Caco-2 (cell line): Measurements from ENCODE around the gene KLHDC10. TPM values are rescaled to one million over a fixed set of nuclear protein-coding genes. Genes with fewer than 3 reads are reported as not detected.

Experiments
- BruUV-seq: library from RNA; stranded (reverse); fragments of 400-500 nt; replicated peaks from 2 replicates; lab custom pipeline; 2021; lab: Mats Ljungman, UMichigan
- CTCF ChIA-PET: fragments of 300-600 bp; sonication (Branson Sonifier 250); formaldehyde crosslinking; loops from one replicate; lab custom pipeline; 2022; ENCODE audit warnings: antibody characterized with exemption; lab: Charles Lee
- POLR2A ChIA-PET: fragments of 300-600 bp; sonication (Branson Sonifier 250); formaldehyde crosslinking; loops from one replicate; lab custom pipeline; 2022; ENCODE audit warnings: antibody characterized with exemption; lab: Charles Lee
- DNase-seq, 2 experiments: peaks; one replicate each; pipeline versions ENCODE4 v3.0.0 to v3.0.0-alpha.2; 2020 to 2022
- H3K27me3 ChIP-seq: replicated peaks from 2 replicates; pipeline ENCODE4 v1.6.0; 2011; ENCODE audit warnings: low read length; ENCODE audit not compliant: control insufficient read depth, insufficient read depth
- H3K36me3 ChIP-seq: 2 replicates; pipeline ENCODE4 v1.5.1; 2011; ENCODE audit warnings: low read length; ENCODE audit not compliant: control insufficient read depth, insufficient read depth
- H3K4me1 ChIP-seq: fragments of 250-450 bp; sonication (Bioruptor Pico); 2 replicates; pipeline ENCODE4 v1.5.1; 2020; ENCODE audit warnings: mild to moderate bottlenecking
- H3K4me3 ChIP-seq: 2 replicates; pipeline ENCODE4 v1.5.1; 2011; ENCODE audit warnings: low read depth, mild to moderate bottlenecking, control low read depth, low read length
- H3K9me3 ChIP-seq: fragments of 250-450 bp; sonication (Bioruptor Pico); 2 replicates; pipeline ENCODE4 v1.5.1; 2020; ENCODE audit warnings: mild to moderate bottlenecking, moderate library complexity
- H3K27ac Mint-ChIP-seq: one replicate; pipeline ENCODE4 v1.8.0; 2022; ENCODE audit warnings: mixed read lengths; ENCODE audit not compliant: unreplicated experiment
- H3K27me3 Mint-ChIP-seq: one replicate; pipeline ENCODE4 v1.8.0; 2022; ENCODE audit warnings: mixed read lengths; ENCODE audit not compliant: insufficient read depth, unreplicated experiment
- H3K36me3 Mint-ChIP-seq: one replicate; pipeline ENCODE4 v1.8.0; 2022; ENCODE audit warnings: mild to moderate bottlenecking, mixed read lengths; ENCODE audit not compliant: insufficient read depth, unreplicated experiment
- H3K4me1 Mint-ChIP-seq: one replicate; pipeline ENCODE4 v1.8.0; 2022; ENCODE audit warnings: low read depth, mixed read lengths; ENCODE audit not compliant: unreplicated experiment
- H3K4me3 Mint-ChIP-seq: one replicate; pipeline ENCODE4 v1.8.0; 2022; ENCODE audit warnings: mild to moderate bottlenecking, moderate library complexity, mixed read lengths; ENCODE audit not compliant: unreplicated experiment
- H3K9me3 Mint-ChIP-seq: one replicate; pipeline ENCODE4 v1.8.0; 2022; ENCODE audit warnings: mixed read lengths; ENCODE audit not compliant: unreplicated experiment
- intact Hi-C: fragments of 100-400 bp; cut with micrococcal nuclease; formaldehyde crosslinking; loops from one replicate; pipeline ENCODE4 v1.10.0; 2022; ENCODE audit not compliant: unreplicated experiment
- total RNA-seq: library from RNA; stranded (reverse); gene quantifications from 2 replicates; pipeline ENCODE4 v1.2.3, GENCODE V29; 2022
- TF ChIP-seq, protein P1 (sequence below), 2 experiments: fragments of 200-600 bp in 1 of 2; IDR thresholded peaks; 1 replicate in 1 of 2; 2 replicates in 1 of 2; pipeline versions ENCODE4 v1.5.1 to v1.8.0; 2011 to 2022; ENCODE audit warnings: antibody characterized with exemption in 1 of 2, control low read depth in 1 of 2, inconsistent platforms in 1 of 2, low read depth in 1 of 2, low read length in 1 of 2, mild to moderate bottlenecking in 1 of 2, moderate library complexity in 1 of 2; ENCODE audit not compliant: insufficient read depth in 1 of 2, severe bottlenecking in 1 of 2, unreplicated experiment in 1 of 2

The KLHDC10 gene
- total RNA-seq, 1 experiment from 2014 or later = 22.3 TPM

DNA sequence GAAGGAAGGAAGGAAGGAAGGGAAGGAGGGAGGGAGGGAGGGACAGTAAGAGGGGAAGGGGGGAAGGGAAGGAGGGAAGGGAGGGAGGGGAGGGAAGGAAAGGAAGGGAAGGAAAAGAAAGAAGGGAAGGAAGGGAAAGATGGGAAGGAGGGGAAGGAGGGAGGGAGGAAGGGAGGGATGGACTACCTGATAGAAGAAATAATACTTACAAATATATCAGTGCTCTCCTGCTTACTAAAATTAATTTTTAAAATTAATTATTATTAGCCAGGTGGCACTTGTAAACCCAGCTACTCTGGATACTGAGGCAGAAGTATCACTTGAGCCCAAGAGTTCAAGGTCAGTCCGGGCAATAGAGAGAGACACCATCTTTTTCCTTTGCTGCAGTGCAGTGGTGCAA lies 37.6 kb upstream of the KLHDC10 start:
- no peak for DNase-seq
- no peaks in the 10 kb centered on the region for H3K27me3 ChIP-seq
- ChIA-PET POLR2A (interaction anchor here (0.6 kb wide), 2 partner anchors 8 to 1723 kb away, joined by 4 to 6 read pairs; no protein-coding TSS in a partner anchor), CTCF (no interaction called here)
- no peak overlapping the region for H3K4me3 ChIP-seq
- TF ChIP-seq, protein P1, sequence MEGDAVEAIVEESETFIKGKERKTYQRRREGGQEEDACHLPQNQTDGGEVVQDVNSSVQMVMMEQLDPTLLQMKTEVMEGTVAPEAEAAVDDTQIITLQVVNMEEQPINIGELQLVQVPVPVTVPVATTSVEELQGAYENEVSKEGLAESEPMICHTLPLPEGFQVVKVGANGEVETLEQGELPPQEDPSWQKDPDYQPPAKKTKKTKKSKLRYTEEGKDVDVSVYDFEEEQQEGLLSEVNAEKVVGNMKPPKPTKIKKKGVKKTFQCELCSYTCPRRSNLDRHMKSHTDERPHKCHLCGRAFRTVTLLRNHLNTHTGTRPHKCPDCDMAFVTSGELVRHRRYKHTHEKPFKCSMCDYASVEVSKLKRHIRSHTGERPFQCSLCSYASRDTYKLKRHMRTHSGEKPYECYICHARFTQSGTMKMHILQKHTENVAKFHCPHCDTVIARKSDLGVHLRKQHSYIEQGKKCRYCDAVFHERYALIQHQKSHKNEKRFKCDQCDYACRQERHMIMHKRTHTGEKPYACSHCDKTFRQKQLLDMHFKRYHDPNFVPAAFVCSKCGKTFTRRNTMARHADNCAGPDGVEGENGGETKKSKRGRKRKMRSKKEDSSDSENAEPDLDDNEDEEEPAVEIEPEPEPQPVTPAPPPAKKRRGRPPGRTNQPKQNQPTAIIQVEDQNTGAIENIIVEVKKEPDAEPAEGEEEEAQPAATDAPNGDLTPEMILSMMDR (IDR thresholded peaks at IDR 0.05; ENCODE audit: insufficient read depth in 1 of 2, low read depth in 1 of 2, low read length in 1 of 2, severe bottlenecking in 1 of 2, unreplicated experiment in 1 of 2) = no peak
- BruUV-seq = no TSS peak
- no peaks in the 10 kb centered on the region for H3K9me3 Mint-ChIP-seq
- H3K4me1 ChIP-seq = no peaks in the 10 kb centered on the region
- H3K36me3 Mint-ChIP-seq = peaks cover 38% of the 10 kb centered on the region
- no peak overlapping the region for H3K4me3 Mint-ChIP-seq
- no peak overlapping the region for H3K27ac Mint-ChIP-seq
- intact Hi-C loops = no loop called here
- H3K27me3 Mint-ChIP-seq = no peaks in the 10 kb centered on the region
- no peaks in the 10 kb centered on the region for H3K9me3 ChIP-seq
- no peaks in the 10 kb centered on the region; the same call in 1 of the 2 replicates for H3K36me3 ChIP-seq
- no peaks in the 10 kb centered on the region for H3K4me1 Mint-ChIP-seq

DNA sequence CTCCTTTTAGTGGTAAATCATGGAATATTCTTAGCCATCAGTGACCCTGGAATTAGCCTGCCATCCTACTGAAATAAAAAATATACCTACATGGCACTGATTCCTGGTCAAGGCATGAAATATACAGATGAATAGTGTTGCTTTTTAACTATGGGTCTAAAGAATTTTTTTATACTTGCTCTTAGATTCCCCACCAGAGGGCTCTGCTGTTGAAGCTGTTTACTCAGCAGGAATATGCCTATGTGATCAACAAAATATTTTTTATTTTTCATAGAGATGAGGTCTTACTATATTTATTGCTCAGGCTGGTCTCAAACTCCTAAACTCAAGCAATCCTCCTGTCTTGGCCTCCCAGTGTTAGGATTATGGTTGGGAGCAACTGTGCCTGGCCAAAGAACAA lies 32.6 kb upstream of the KLHDC10 start:
- Histone ChIP-seq H3K4me1 (no peaks in the 10 kb centered on the region), H3K4me3 (no peak overlapping the region), H3K27me3 (no peaks in the 10 kb centered on the region), H3K36me3 (no peaks in the 10 kb centered on the region; the same call in 1 of the 2 replicates), H3K9me3 (no peaks in the 10 kb centered on the region)
- Mint-ChIP-seq H3K4me3 (no peak overlapping the region), H3K27me3 (no peaks in the 10 kb centered on the region), H3K4me1 (no peaks in the 10 kb centered on the region), H3K27ac (no peak overlapping the region), H3K9me3 (no peaks in the 10 kb centered on the region), H3K36me3 (peaks cover 38% of the 10 kb centered on the region)
- TF ChIP-seq, protein P1 (IDR thresholded peaks at IDR 0.05; ENCODE audit: insufficient read depth in 1 of 2, low read depth in 1 of 2, low read length in 1 of 2, severe bottlenecking in 1 of 2, unreplicated experiment in 1 of 2) = peak; percentile 15 to 31
- ChIA-PET POLR2A (no interaction called here), CTCF (interaction anchor here (1.0 kb wide), 2 partner anchors 32 to 721 kb away, joined by 3 read pairs; partner anchors contain the start of gene KLHDC10)
- TSS peak; percentile 9 for BruUV-seq
- intact Hi-C loops = no loop called here
- DNase-seq = no peak

DNA sequence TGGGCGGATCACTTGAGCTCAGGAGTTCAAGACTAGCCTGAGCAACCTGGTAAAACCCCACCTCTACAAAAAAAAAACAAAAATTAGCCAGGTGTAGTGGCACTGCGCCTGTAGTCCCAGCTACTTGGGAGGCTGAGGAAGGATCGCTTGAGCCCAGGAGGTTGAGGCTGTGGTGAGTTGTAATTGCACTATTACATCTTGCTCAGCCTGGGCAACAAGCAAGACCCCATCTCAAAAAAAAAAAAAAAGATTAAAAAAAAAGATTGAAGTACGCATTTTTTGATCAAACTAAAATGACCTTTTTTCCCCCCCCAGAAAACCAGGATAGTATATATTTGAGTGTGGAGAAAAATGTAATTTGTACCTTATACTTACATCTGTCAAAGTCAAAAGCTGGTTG lies 29.8 kb upstream of the KLHDC10 start:
- Histone ChIP-seq H3K4me1 (no peaks in the 10 kb centered on the region), H3K27me3 (no peaks in the 10 kb centered on the region), H3K9me3 (no peaks in the 10 kb centered on the region), H3K36me3 (no peaks in the 10 kb centered on the region; the same call in 1 of the 2 replicates), H3K4me3 (no peak overlapping the region)
- no TSS peak for BruUV-seq
- no peak for DNase-seq
- no peak overlapping the region for H3K27ac Mint-ChIP-seq
- TF ChIP-seq, protein P1 (IDR thresholded peaks at IDR 0.05; ENCODE audit: insufficient read depth in 1 of 2, low read depth in 1 of 2, low read length in 1 of 2, severe bottlenecking in 1 of 2, unreplicated experiment in 1 of 2) = no peak
- intact Hi-C loops = no loop called here
- H3K9me3 Mint-ChIP-seq = no peaks in the 10 kb centered on the region
- CTCF ChIA-PET = interaction anchor here (0.9 kb wide), 1 partner anchor 717 kb away, joined by 5 read pairs; no protein-coding TSS in a partner anchor
- POLR2A ChIA-PET = interaction anchor here (0.6 kb wide), 1 partner anchor 8 kb away, joined by 6 read pairs; no protein-coding TSS in a partner anchor
- no peak overlapping the region for H3K4me3 Mint-ChIP-seq
- H3K27me3 Mint-ChIP-seq = no peaks in the 10 kb centered on the region
- H3K36me3 Mint-ChIP-seq = peaks cover 41% of the 10 kb centered on the region
- H3K4me1 Mint-ChIP-seq = no peaks in the 10 kb centered on the region
